Mesendoderm (in vitro differentiated cells): ENCODE results near the gene SCN9A.
"Not testable (repeated sequence)": the region's sequence is repeated elsewhere in the genome, so short reads cannot be mapped to it uniquely, and the experiment has no call there.

ENCODE experiments used
- DNase-seq: peaks from one replicate; pipeline ENCODE4 v3.0.0; 2013
- H2AK5ac ChIP-seq: 2 replicates; pipeline ENCODE4 v1.6.1; 2013; ENCODE audit warnings: low read length, inconsistent platforms
- H2BK120ac ChIP-seq: 2 replicates; pipeline ENCODE4 v1.6.1; 2013; ENCODE audit warnings: low read depth, mild to moderate bottlenecking, low read length, moderate library complexity, mixed read lengths
- H2BK15ac ChIP-seq: replicated peaks from 2 replicates; pipeline ENCODE4 v1.6.1; 2013; ENCODE audit warnings: low read depth, mild to moderate bottlenecking, moderate library complexity
- H2BK5ac ChIP-seq: 2 replicates; pipeline ENCODE4 v1.6.1; 2013; ENCODE audit warnings: low read length, inconsistent platforms
- H3K18ac ChIP-seq: 2 replicates; pipeline ENCODE4 v1.6.1; 2013; ENCODE audit warnings: mild to moderate bottlenecking, low read length, mixed read lengths
- H3K23ac ChIP-seq: one replicate; pipeline ENCODE4 v1.6.1; 2013; ENCODE audit warnings: low read length
- H3K27ac ChIP-seq: 2 replicates; pipeline ENCODE4 v1.5.1; 2013; ENCODE audit warnings: low read depth, mild to moderate bottlenecking, inconsistent platforms, low read length, moderate library complexity
- H3K27me3 ChIP-seq: 2 replicates; pipeline ENCODE4 v1.6.1; 2013; ENCODE audit warnings: low read length, control low read depth, mild to moderate bottlenecking, inconsistent platforms; ENCODE audit not compliant: insufficient read depth, poor library complexity
- H3K36me3 ChIP-seq: 2 replicates; pipeline ENCODE4 v1.6.1; 2013; ENCODE audit warnings: low read length, inconsistent platforms; ENCODE audit not compliant: control insufficient read depth, insufficient read depth
- H3K4ac ChIP-seq: one replicate; pipeline ENCODE4 v1.6.1; 2013; ENCODE audit warnings: low read depth, mild to moderate bottlenecking, low read length, moderate library complexity
- H3K4me1 ChIP-seq: 2 replicates; pipeline ENCODE4 v1.6.1; 2013; ENCODE audit warnings: low read depth, low read length, inconsistent platforms; ENCODE audit not compliant: control insufficient read depth
- H3K4me2 ChIP-seq: 2 replicates; pipeline ENCODE4 v1.6.1; 2013; ENCODE audit warnings: low read length
- H3K4me3 ChIP-seq: 2 replicates; pipeline ENCODE4 v1.5.1; 2013; ENCODE audit warnings: mild to moderate bottlenecking, low read length
- H3K56ac ChIP-seq: one replicate; pipeline ENCODE4 v1.6.1; 2013; ENCODE audit warnings: low read length
- H3K79me1 ChIP-seq: 2 replicates; pipeline ENCODE4 v1.6.1; 2013; ENCODE audit warnings: low read length, inconsistent platforms
- H3K79me2 ChIP-seq: 2 replicates; pipeline ENCODE4 v1.6.1; 2013; ENCODE audit warnings: mild to moderate bottlenecking, low read length; ENCODE audit not compliant: control insufficient read depth, insufficient read depth
- H3K9ac ChIP-seq: 2 replicates; pipeline ENCODE4 v1.6.1; 2013; ENCODE audit warnings: low read length, inconsistent platforms
- H4K5ac ChIP-seq: one replicate; pipeline ENCODE4 v1.6.1; 2013; ENCODE audit warnings: low read length
- H4K8ac ChIP-seq: one replicate; pipeline ENCODE4 v1.6.1; 2013; ENCODE audit warnings: low read depth, mild to moderate bottlenecking, control low read depth, low read length, moderate library complexity
- WGBS: extraction: QIAGEN DNeasy Blood & Tissue Kit; methylation state at CpG from one replicate; pipeline ENCODE4 v1.1.7; 2013; ENCODE audit warnings: low lambda C conversion rate, missing lambda C conversion rate; ENCODE audit not compliant: insufficient coverage; ENCODE audit errors: extremely low coverage; 5-methylcytosine and 5-hydroxymethylcytosine counted together

The SCN9A gene

GRCh38 chr2:166361351-166362153 is 14.2 kb downstream of the SCN9A start:
- no peak overlapping the region for H3K23ac ChIP-seq
- H2BK15ac ChIP-seq: no peak overlapping the region
- no peak overlapping the region for H3K9ac ChIP-seq
- no peak overlapping the region for H2BK5ac ChIP-seq
- H3K18ac ChIP-seq: no peak overlapping the region
- H4K8ac ChIP-seq: no peak overlapping the region
- no peaks in the 10 kb centered on the region for H3K79me2 ChIP-seq
- no peaks in the 10 kb centered on the region for H3K27me3 ChIP-seq
- H3K79me1 ChIP-seq: no peaks in the 10 kb centered on the region
- H3K36me3 ChIP-seq: no peaks in the 10 kb centered on the region
- peak; percentile 38 for DNase-seq
- no peak overlapping the region for H4K5ac ChIP-seq
- H3K4me3 ChIP-seq: no peak overlapping the region
- H3K27ac ChIP-seq: no peak overlapping the region
- H2BK120ac ChIP-seq: no peak overlapping the region
- no peak overlapping the region for H3K4me2 ChIP-seq
- no peak overlapping the region for H3K56ac ChIP-seq
- H3K4ac ChIP-seq: no peak overlapping the region
- H3K4me1 ChIP-seq: no peaks in the 10 kb centered on the region
- no CpG with 5 or more reads among the region's 3 CpGs for WGBS
- H2AK5ac ChIP-seq: no peak overlapping the region

DNA sequence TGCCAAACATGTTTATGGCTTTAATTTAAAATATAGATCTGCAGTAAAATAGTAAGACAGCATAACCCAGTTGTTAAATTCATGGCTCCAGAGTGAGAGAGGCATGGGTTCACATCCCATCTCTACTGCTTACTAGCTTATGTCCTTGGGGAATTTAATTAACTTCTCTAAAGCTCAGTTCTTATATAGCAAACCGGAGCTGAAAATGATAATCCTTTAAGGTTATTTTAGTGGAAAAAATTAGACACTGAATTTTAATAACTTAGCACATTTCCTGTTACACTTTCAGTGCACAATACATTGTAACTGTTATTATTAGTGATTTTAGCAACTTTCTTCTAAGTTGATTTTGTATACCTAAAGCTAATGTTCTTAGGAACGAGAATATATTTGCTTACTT is 14.8 kb downstream of the SCN9A start:
- Histone ChIP-seq H3K36me3 (no peaks in the 10 kb centered on the region), H3K9ac (no peak overlapping the region)
- WGBS: no CpG with 5 or more reads among the region's 2 CpGs

DNA sequence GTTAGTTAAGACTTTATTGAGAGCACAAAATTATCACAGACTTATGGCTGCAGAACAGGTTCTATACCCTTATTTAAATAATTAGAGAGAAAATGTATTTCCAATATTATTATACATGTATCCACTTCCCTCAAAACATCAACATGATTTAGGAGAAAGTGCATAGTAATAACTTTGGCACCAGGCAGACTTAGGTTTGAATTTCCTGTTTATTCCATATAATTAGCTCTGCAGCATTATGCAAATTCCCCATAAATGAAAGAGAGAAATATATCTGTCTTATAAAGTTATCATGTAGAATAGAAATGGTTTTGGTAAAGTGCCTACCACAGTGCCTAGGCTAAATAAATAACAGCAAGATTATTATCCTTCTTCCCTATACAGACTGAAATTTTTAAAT is 15.3 kb downstream of the SCN9A start:
- no peak overlapping the region for H2AK5ac ChIP-seq
- H3K4me1 ChIP-seq: no peaks in the 10 kb centered on the region
- H4K8ac ChIP-seq: no peak overlapping the region
- DNase-seq: no peak
- no peak overlapping the region for H3K23ac ChIP-seq
- no peaks in the 10 kb centered on the region for H3K79me2 ChIP-seq
- no peak overlapping the region for H3K4me3 ChIP-seq
- H3K9ac ChIP-seq: no peak overlapping the region
- H3K18ac ChIP-seq: no peak overlapping the region
- H3K4me2 ChIP-seq: no peak overlapping the region
- H3K36me3 ChIP-seq: no peaks in the 10 kb centered on the region
- H2BK15ac ChIP-seq: no peak overlapping the region
- no peak overlapping the region for H2BK5ac ChIP-seq
- H3K4ac ChIP-seq: no peak overlapping the region
- H2BK120ac ChIP-seq: no peak overlapping the region
- H4K5ac ChIP-seq: no peak overlapping the region
- no peaks in the 10 kb centered on the region for H3K27me3 ChIP-seq
- no peak overlapping the region for H3K56ac ChIP-seq
- H3K79me1 ChIP-seq: no peaks in the 10 kb centered on the region
- H3K27ac ChIP-seq: no peak overlapping the region

More for the DNA sequence above, 14.8 kb downstream of the SCN9A start:
- H3K23ac ChIP-seq: no peak overlapping the region
- H2AK5ac ChIP-seq: no peak overlapping the region
- H3K79me1 ChIP-seq: no peaks in the 10 kb centered on the region
- no peak overlapping the region for H3K4me2 ChIP-seq
- no peak overlapping the region for H2BK15ac ChIP-seq
- DNase-seq: no peak
- no peak overlapping the region for H4K8ac ChIP-seq
- H3K4me1 ChIP-seq: no peaks in the 10 kb centered on the region
- no peak overlapping the region for H2BK120ac ChIP-seq
- H3K4me3 ChIP-seq: no peak overlapping the region
- H3K27ac ChIP-seq: no peak overlapping the region
- H4K5ac ChIP-seq: no peak overlapping the region
- no peak overlapping the region for H2BK5ac ChIP-seq
- no peaks in the 10 kb centered on the region for H3K27me3 ChIP-seq
- H3K79me2 ChIP-seq: no peaks in the 10 kb centered on the region
- no peak overlapping the region for H3K18ac ChIP-seq
- H3K4ac ChIP-seq: no peak overlapping the region
- H3K56ac ChIP-seq: no peak overlapping the region

DNA sequence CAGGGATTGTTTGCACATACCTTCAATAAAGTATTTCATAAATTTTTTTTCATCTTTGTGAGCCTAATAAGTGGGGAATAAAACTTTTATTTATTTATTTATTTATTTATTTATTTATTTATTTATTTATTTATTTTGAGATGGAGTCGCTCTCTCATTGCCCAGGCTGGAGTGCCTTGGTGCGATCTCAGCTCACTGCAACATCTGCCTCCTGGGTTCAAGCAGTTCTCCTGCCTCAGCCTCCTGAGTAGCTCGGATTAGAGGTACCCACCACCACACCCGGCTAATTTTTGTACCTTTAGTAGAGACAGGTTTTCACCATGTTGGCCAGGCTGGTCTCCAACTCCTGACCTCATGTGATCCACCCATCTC is 17.8 kb downstream of the SCN9A start:
- WGBS: no CpG with 5 or more reads among the region's 4 CpGs

GRCh38 chr2:166357068-166357949 is 18.4 kb downstream of the SCN9A start:
- Histone ChIP-seq H3K56ac (no peak overlapping the region), H3K27ac (no peak overlapping the region), H2BK15ac (no peak overlapping the region), H3K4me2 (no peak overlapping the region), H3K27me3 (no peaks in the 10 kb centered on the region), H2BK5ac (no peak overlapping the region), H4K5ac (no peak overlapping the region), H4K8ac (no peak overlapping the region), H3K4ac (no peak overlapping the region), H3K23ac (no peak overlapping the region), H3K4me1 (no peaks in the 10 kb centered on the region), H2BK120ac (no peak overlapping the region), H2AK5ac (no peak overlapping the region), H3K4me3 (no peak overlapping the region), H3K9ac (no peak overlapping the region), H3K79me1 (no peaks in the 10 kb centered on the region), H3K79me2 (no peaks in the 10 kb centered on the region), H3K36me3 (no peaks in the 10 kb centered on the region), H3K18ac (no peak overlapping the region)
- WGBS: no CpG with 5 or more reads among the region's 7 CpGs
- DNase-seq: no peak

More for the DNA sequence above, 17.8 kb downstream of the SCN9A start:
- not testable (repeated sequence) for H3K56ac ChIP-seq, H2BK15ac ChIP-seq, H3K23ac ChIP-seq, DNase-seq, H3K36me3 ChIP-seq, H3K18ac ChIP-seq, H2AK5ac ChIP-seq, H3K4me3 ChIP-seq, H3K4me2 ChIP-seq, H3K27ac ChIP-seq, H4K8ac ChIP-seq, H2BK120ac ChIP-seq, H3K9ac ChIP-seq, H2BK5ac ChIP-seq, H3K79me2 ChIP-seq, H3K79me1 ChIP-seq, H3K4ac ChIP-seq, H4K5ac ChIP-seq, H3K27me3 ChIP-seq, H3K4me1 ChIP-seq
